AG04450 (cell line): ENCODE measurements around the gene F10. TPM values are rescaled to one million over a fixed set of nuclear protein-coding genes. Genes with fewer than 3 reads are reported as not detected.

Experiments
- CTCF ChIA-PET: fragments of 300-600, 350-600 bp; formaldehyde crosslinking; extraction: SDS; loops from one replicate; lab custom pipeline; 2022; ENCODE audit warnings: antibody characterized with exemption, inconsistent platforms; lab: Charles Lee
- POLR2A ChIA-PET: fragments of 350-600 bp; formaldehyde crosslinking; extraction: SDS; loops from one replicate; lab custom pipeline; 2021; ENCODE audit warnings: antibody characterized with exemption, inconsistent platforms; lab: Yijun Ruan, JAX
- DNase-seq: peaks from one replicate; pipeline ENCODE4 v3.0.0-alpha.2; 2011; ENCODE audit warnings: low read depth, low spot score
- H3K27ac ChIP-seq: one replicate; pipeline ENCODE4 v1.5.1; 2012; ENCODE audit warnings: low read depth, low read length, control low read depth
- H3K27me3 ChIP-seq: one replicate; pipeline ENCODE4 v1.6.0; 2012; ENCODE audit warnings: low read length; ENCODE audit not compliant: control insufficient read depth, insufficient read depth
- H3K4me3 ChIP-seq: 2 replicates; pipeline ENCODE4 v1.5.1; 2011; ENCODE audit warnings: mild to moderate bottlenecking, low read depth, low read length, control low read depth
- H3K9me3 ChIP-seq: 2 replicates; pipeline ENCODE4 v1.5.1; 2012; ENCODE audit warnings: low read length; ENCODE audit not compliant: control insufficient read depth, insufficient read depth
- polyA plus RNA-seq: library from polyadenylated mRNA; depleted of rRNA; stranded (reverse); fragments of >200 nt; gene quantifications from 2 replicates; pipeline ENCODE4 v1.2.3, GENCODE V29; 2011
- TF ChIP-seq, protein P1 (sequence below): IDR thresholded peaks from 2 replicates; pipeline ENCODE4 v1.5.1; 2011; ENCODE audit warnings: low read depth, low read length, control low read depth, inconsistent platforms

Gene F10
- polyA plus RNA-seq, 1 experiment, result 17.7 TPM

DNA sequence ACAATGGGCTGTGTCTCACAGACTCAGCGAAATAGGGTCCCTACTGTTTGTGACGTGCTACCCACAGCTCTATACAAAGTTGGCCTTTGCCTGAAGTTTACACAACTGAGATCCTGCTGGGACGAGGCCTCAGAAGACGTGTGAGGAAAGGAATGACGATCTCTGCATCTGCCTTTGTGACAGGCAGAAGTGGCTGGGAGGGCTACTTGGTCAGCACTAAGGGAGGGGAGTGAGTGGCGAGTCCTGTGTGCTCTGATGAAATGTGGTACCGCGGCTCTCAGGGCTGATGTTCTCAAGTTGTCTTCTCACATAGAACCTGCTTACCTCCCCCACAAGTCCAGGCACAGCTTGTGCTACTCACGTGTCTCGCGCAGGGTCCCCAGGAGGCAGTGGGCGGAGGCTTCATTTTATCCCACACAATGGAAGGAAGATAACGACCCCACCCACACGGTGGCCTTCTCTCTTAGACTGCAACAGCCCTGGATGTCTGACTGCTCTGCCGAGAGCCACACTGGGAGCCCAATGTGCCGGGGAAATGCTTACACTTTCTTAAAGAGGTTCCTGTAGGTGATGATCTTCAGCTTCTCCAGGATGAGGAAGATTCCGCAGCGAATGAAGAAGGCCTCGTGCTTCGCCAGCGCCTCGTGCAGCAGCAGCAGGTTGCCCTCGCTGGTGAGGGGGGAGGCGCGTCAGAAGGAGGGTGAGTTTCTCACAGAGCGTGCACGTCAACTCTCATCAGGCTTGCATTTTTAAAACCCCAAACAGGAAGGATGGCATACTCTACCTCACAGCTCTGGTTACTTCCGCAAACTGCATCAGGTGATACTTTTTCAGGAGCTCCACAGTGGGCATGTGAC lies 57.0 kb downstream of the F10 start:
- CTCF ChIA-PET, result interaction anchor here (0.7 kb wide), 1 partner anchor 13 kb away, joined by 3 read pairs; no protein-coding TSS in a partner anchor
- H3K27me3 ChIP-seq, result no peaks in the 10 kb centered on the region
- no peaks in the 10 kb centered on the region; the same call in 1 of the 2 replicates for H3K9me3 ChIP-seq
- no peak overlapping the region for H3K4me3 ChIP-seq
- TF ChIP-seq, protein P1, sequence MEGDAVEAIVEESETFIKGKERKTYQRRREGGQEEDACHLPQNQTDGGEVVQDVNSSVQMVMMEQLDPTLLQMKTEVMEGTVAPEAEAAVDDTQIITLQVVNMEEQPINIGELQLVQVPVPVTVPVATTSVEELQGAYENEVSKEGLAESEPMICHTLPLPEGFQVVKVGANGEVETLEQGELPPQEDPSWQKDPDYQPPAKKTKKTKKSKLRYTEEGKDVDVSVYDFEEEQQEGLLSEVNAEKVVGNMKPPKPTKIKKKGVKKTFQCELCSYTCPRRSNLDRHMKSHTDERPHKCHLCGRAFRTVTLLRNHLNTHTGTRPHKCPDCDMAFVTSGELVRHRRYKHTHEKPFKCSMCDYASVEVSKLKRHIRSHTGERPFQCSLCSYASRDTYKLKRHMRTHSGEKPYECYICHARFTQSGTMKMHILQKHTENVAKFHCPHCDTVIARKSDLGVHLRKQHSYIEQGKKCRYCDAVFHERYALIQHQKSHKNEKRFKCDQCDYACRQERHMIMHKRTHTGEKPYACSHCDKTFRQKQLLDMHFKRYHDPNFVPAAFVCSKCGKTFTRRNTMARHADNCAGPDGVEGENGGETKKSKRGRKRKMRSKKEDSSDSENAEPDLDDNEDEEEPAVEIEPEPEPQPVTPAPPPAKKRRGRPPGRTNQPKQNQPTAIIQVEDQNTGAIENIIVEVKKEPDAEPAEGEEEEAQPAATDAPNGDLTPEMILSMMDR, result no peak
- POLR2A ChIA-PET, result interaction anchor here (2.6 to 3.2 kb wide), 2 partner anchors 8 to 30 kb away, joined by 18 to 19 read pairs; partner anchors contain the start of genes CUL4A and PCID2
- H3K27ac ChIP-seq, result peak overlapping the region; percentile 99
- no peak for DNase-seq

DNA sequence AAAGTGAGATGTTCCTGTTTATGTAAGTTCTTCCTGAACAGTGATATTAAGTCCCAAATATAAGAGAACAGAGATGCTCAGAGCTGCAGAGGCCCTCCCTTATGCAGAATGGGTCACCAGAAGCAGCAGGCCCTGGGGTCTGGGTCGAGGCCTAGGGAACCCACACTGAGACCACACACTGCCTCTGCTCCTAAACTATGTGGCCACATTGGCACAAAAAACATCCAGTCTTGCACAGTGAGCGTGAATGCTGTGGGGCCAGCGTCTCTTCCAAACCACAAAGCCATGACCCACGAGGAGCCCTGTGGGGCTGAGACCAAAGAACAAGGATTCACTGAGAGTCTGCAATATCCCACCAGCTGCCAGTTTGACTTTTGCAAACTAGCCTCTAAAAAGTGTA lies 59.4 kb downstream of the F10 start:
- DNase-seq, result no peak
- Histone ChIP-seq H3K9me3 (no peaks in the 10 kb centered on the region; the same call in 1 of the 2 replicates), H3K27me3 (no peaks in the 10 kb centered on the region), H3K27ac (no peak overlapping the region), H3K4me3 (no peak overlapping the region)
- CTCF ChIA-PET, result no interaction called here
- POLR2A ChIA-PET, result interaction anchor here (0.6 kb wide), 1 partner anchor 10 kb away, joined by 3 read pairs; no protein-coding TSS in a partner anchor
- TF ChIP-seq, protein P1, result no peak

DNA sequence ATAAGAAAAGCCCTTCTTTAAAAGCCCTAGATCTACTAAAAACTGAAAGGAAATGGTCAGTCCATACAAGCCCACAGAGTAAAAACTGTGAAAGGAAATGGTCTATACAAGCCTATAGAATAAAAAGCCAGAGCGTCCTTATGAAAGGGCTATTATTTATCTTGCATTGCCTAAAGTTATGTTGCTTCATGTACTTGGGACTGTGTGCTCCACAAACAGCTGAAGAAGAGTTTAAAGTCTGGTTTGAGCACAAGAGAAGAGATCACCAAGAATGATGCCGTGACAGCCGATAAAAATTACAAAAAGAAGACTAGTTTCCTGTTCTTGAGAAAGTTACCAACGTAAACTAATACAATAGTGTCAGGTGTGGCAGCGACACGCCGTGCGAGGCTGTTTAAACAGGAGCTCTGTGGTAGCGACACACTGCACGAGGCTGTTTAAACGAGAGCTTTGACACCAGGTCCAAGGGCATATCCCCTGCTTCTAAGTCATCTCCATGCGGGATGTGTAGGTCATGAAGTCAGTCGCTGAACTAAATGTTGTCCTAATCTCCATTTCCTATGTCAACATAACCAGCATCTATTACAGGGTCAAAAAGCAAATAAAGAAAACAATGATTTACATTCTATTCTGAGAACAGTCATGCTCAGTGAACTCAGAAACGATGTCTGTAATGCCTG lies 61.0 kb downstream of the F10 start:
- peaks cover 6% of the 10 kb centered on the region for H3K9me3 ChIP-seq
- H3K4me3 ChIP-seq, result no peak overlapping the region
- TF ChIP-seq, protein P1, result no peak
- CTCF ChIA-PET, result no interaction called here
- H3K27ac ChIP-seq, result no peak overlapping the region
- no peaks in the 10 kb centered on the region for H3K27me3 ChIP-seq
- POLR2A ChIA-PET, result no interaction called here
- DNase-seq, result no peak

DNA sequence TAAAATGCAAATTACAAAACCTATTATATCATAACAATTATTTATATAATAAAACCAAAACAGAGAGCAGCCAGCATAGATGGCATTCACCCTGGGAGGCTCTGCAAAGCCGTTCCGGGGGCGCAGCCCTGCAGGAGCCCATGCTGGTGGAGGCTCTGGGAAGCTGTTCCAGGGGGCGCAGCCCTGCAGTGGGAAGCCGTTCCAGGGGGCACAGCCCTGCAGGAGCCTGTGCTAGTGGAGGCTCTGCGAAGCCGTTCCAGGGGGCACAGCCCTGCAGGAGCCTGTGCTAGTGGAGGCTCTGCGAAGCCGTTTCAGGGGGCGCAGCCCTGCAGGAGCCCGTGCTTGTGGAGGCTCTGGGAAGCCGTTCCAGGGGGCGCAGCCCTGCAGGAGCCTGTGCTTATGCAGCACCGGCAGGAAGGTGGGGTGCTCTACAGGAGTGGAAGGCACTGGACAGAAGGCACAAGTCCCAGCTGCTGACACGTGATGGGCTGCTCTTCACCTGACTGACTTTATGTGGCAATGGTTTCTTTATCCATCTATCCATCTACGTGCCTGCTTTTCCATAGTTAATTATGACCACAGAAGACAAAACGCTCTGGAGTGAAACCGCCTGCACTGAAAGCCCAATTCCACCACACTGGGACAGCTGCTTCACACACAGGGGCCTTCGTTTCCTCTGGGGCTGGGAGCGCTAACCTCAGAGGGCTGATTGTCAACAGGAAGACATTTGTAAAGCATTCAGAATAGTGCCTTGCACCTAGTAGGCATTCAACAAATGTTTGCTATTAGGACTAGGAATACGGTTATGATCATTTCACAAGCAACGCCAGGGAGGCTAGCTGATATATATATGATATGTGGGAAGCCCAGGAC lies 62.2 kb downstream of the F10 start:
- Histone ChIP-seq H3K27ac (no peak overlapping the region), H3K4me3 (no peak overlapping the region), H3K9me3 (peaks cover 10% of the 10 kb centered on the region), H3K27me3 (no peaks in the 10 kb centered on the region)
- POLR2A ChIA-PET, result no interaction called here
- CTCF ChIA-PET, result interaction anchor here (0.6 kb wide), 1 partner anchor 108 kb away, joined by 3 read pairs; no protein-coding TSS in a partner anchor
- DNase-seq, result no peak
- TF ChIP-seq, protein P1, result no peak
